GM18508 (cell line): ENCODE results near the gene SETD3.

Source experiments
- ATAC-seq: cut with Tn5 transposase; IDR thresholded peaks from one replicate; pipeline ENCODE4 v1.9.1; 2021; ENCODE audit warnings: moderate number of reproducible peaks; ENCODE audit not compliant: insufficient read depth, unreplicated experiment

The SETD3 gene

DNA sequence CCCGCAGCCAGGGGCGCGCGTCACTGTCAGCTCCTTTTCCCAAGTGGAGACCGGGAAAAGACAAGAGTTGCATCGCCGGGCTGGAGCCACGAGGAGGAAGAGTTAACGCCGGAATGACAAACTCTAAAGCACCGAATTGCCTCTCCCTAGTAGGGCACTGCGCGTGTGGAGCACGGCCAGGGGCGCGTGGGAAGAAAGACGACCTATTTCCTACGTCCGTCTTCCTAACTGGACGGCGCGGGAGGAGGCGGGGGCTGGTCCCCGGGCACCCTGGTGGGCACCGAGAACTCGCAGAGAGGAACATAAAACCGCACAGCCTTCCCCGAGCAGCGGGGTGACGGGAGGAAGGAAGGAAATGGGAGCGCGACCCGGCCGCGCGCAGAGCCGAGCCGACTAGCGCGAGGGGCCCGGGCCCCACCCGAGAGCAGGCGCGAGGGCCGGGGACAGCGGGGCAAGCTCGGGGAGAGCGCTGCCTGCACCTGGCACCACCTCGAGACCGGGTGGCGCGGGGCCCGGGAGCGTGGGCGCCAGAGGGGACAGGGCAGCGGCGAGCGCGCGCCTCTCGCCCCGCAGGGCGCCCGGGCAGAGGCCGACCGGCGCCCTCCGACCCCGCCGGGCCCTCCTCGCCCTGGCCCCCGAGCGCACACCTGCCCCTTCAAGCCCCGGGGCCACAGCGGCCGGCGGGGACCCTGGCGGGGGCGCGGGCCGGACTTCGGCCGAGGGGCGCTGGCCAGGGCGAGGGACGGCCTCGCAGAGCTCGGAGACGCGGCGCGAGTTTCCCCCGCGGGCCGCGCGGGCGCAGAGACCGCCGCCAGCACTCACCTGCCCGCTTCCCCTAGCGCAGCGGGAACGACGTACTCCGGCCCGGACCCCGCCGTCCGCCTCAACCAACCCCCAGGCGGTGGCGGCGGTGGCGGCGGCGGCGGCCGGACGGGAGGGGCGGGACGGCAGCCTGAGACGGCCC is at the start of gene SETD3:
SETD3 (minus strand) TSS at position 954 of the 964 bp plus-strand sequence. CDS start 15,054 bp downstream, outside the sequence.
- ATAC-seq = no peak

DNA sequence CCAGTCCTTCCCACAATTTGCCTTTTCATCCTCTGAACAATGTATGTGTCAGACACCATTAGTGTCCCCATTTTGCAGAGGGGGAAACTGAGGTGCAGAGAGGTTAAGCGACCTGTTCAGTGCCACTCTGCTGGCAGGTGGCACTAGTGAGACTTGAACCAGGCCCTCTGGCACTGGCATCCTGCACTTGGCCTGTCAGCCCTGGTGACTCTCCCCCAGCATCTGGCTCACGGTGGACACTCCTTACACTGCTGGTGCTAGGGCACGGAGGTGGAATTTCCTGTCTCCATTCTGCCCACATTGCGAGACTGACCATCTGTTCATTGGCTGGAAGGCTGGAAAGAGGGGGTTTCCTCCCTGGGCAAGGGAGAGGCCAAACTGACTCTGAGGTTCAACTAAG is 49.2 kb upstream of the SETD3 start:
- no peak for ATAC-seq

DNA sequence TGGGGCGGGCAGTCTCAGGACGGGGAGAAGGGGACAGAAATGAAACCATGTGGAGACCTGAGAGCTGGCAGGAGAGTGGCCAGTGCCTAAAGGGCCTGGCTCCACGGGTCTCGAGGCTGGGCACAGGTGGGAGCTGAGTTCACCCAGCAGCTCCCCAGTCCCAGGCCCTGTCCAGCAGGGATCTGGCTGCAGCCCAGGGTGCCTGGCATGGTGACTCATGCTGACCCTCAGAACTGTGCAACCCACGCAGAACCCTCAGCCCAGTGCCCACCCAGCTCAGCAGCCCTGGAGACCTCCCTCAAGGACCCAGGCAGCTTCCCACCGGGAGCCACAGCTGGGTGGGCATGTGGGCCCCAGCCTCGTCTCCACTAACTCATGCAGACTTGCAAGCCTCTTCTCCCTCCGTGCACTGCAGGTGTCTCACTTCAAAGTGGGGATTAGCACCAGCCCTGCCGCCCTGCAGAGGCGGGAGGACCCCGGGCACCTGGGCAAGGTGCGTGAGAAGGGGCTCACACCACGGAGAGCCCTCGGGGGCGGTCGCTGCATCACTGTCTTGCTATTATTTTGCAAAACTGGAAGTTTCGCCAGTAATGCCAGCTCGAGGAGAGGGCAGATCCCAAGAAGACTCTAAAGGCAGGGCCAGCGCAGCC is 46.9 kb upstream of the SETD3 start:
- ATAC-seq = no peak

DNA sequence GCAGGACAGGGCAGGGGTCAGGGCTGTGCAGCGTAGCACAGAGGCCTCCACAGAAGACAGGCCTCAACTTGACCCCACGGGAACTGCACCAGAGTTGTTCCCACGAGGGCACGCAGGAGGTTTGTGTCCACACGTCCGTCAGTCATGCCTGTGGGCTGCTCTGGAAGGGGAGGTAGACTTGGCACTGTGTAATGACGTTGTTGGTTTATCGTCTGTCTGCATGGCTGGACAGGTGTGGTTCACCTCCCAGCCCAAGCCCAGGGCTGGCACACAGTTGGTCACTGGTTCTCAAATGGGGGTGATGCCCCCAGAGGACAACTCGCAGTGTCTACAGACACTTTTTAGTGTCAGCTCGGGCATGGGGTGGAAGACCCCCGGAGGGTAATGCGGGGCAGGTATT is 46.4 kb upstream of the SETD3 start:
- no peak for ATAC-seq

DNA sequence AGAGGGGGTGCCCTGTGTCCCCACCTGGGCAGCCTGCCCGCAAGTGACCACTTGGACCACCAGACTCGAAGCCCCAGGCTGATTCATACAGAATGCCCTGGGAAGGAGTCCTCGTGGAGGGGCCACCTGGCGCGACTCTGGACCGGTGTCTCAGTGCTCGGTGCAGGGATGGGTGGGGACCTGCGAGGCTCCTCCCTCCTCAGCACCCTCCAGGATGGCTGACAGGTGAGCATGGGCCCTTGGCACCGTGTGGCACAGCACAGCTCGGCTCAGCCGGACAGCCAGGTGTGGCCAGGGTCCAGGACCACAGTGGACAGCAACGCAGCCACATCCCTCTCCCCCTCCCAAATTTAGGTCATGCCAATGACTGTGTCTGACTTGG is 45.0 kb upstream of the SETD3 start:
- ATAC-seq = no peak

DNA sequence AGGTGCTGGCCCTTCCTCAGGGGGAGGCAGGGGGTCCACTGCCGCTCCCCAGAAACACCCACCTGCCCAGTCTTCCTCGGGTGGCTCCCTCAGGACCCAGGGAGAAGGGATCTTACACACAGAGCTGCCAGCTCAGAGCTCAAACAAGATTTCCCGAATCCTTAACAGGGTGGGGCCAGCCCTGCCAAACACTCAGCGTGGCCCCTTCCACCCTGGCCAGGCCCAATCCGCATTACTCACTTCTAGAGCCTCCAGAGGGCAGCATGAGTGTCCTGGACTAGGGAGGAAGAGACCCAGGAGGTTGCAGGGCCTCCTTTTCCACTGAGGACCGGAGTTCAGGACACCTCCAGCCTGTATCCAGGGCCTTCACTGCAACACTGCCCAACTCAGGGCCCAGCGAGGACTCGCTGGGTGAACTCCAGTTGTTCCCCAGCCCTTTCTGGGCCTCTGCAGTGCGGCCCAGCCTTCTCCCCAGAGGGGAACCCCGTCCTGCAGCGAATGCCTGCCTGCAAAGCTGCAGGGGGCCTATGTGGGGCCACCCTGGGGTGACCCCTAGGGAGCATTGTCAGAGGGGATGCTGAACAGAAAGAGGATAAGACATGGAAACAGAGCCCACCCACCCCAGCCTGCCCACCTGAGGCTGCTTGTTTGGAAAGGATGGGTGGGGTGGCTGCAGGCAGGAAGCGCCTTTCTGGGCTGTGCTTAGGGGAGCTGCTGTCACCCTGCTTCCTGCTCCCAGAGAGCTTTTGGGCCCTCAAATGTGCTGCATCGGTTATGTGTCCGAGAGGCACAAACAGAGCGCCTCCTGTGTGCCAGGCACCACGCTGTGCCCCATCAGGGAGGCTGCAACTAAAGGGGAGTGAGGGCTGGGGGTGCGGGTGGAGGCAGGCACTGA is 44.4 kb upstream of the SETD3 start:
- no peak for ATAC-seq

DNA sequence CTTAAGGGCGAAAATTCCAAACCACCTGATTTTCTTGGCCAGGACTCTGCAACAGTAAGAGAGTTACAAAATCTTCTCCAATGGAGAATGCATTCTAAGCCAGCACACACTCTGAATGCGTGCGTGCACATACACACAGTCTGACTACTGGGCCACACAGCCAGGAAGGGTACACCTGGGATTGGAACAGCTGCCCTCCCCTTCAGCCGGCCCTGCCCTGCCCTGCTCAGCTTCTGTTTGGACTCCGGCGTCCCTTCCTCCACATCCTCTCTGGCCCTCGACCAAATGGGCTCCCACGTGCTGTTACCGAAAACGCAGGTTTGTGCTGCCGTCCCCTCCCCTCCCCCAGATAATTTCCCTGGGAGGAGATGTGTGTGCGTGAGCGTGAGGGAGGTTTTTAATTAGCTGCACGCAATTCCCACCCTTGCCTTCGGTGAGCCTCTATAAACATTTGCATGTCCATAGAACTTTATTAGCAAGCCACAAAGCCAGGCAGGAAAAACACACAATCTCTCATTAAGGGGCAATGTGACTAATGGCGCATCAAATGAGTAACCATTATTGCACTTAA is 43.5 kb upstream of the SETD3 start:
- no peak for ATAC-seq

DNA sequence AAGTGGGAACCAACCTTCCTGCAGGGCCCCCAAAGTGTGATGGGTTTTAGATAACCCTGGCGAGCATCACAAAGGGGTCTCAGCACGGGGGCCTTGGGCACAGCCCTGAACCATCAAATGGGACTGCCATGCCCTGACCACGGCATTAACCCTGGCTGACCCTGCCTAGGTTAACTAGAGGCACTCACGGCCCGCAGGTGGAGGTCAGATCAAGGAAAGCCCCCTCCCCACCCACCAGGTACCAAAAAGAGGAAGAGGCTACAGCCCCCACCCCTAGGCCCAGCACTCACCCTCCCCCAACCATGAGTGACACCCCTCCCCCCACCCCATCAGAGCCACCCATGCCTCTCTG is 43.0 kb upstream of the SETD3 start:
- no peak for ATAC-seq

DNA sequence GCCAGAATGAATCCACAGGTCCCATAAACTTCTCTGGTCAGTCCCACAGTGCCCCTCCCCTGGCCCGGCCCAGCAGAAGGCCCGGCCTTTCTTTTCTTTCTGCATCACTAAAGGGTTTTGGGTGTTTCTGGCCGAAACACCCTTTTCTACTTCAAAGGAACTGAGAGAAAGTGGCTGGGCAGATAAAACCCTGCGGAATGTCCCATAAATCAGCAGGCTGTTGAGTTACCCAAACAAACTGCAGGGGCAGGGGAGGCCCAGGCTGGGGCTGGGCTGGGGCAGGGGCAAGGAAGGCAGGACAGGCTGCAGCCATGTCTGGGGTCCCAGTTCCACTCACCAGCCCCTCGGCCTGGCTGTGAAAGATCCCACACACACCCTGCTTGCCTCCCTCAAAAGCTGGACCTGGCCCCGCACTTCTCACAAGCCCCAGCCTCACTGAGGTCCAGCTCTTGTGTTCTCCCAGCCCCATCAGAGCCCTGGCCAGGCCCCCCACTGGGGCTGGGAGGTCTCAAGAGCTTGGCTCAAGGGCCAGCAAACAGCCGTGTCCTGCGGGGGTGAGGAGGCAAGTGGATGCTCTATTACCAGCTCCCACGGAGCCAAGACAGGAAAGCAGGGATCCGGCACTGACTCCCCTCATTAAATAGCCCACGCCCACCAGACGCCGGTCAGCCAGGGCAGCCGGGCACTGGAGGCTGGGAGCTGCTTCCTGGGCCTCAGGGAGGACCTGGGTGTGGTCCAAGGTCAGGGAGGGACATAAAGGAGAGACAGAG is 42.5 kb upstream of the SETD3 start:
- ATAC-seq = no peak

DNA sequence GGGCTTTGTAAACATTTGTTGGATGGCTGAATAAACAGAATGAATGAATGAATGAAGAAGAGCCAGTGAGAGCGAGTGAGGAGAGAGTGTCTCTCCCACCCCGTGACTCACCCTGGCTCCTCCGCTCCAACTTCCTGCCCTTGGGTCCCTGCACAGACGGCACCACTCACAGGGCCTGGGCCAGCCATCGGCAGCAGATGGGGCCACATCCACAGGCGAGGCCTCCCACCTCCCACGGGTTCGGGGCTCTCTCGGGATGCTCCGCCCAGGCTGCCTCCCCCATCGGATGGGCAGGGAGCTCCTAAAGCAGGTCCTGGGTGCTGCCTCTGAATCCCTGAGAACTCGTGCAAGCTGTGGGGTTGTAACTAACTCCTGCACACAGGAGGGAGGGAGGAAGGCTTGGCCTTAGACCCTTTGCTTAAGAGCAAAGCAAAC is 41.8 kb upstream of the SETD3 start:
- ATAC-seq = no peak

DNA sequence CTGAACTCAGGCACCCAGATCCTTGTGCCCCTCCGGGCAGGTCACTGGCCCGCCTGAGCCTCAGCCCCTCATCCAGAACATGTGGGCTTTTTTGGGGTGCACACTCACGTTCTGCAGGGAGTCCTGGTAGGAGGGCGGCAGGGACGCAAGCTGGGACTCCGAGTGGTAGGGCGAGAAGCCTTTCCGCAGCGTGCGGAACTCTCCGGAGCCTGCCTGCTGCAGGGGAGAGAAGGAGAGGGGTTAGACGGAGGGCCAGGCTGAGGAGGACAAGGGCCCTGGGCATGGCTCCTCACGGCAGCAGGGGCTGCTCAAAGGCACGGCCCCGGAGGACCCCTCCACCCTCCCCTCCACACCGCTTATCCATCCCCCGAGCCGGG is 41.4 kb upstream of the SETD3 start:
- ATAC-seq = no peak

DNA sequence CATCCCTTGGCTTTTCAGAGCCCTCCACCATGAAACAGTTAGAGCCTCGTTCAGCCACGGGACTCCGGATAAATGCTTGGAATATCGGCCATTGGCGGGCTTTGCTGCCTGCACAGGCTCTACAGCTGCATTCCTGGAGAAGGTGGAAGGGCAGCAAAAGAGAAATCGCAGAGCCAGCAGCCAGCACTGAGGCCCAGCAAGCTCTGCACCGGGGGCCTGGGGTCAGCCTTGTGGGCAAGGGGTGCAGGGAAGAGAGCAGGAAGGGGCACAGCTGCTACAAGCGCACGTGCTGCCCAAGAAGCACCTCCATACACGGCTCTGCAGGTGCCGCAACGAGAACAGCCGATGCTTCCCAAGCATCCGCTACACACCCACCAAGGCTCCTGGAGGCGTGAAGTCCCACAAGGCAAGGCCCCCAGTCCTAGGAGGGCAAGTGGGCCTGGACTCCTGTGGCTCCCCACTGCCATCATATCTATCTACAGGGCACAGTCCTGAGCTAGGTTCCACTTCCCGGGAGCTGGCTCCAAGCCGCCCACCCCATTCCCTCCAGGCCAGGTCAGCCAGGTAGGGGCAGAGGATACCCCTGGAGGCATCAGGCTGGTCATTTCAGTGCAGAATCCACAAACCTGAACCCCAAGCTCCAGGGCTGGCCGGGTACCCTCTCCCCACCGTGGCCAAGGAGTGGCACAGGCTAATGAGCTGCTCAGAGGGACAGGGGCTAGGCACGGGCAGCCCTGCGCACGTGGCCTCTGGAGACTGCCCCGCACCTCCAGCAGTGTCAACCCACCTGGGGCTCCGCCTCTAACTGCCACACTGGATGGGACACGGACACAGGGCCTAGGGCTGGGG is 40.7 kb upstream of the SETD3 start:
- no peak for ATAC-seq

DNA sequence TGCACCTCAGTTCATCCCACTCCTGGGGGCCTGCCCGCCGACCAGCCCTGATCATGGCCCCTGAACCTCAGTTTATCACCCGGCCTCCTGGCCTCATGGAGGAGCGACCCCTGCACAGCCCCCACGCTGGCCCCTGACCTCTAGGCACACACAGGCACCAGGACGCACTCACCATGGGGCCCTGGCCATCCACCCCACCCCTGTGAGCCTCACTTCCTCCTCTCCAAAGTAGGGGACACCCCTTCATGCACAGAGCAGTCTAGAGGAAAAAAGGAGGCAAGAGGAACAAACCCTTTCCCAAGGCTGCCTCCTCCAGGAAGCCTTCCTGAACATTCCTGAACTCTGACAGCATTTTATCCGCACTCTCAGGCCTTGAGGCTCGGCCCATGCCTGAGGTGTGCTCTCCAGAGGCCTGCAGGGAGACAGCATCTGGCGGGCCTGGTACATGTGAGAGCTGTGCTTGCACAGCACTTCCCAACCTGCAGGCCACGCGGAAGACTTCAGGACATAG is 40.0 kb upstream of the SETD3 start:
- ATAC-seq = no peak

DNA sequence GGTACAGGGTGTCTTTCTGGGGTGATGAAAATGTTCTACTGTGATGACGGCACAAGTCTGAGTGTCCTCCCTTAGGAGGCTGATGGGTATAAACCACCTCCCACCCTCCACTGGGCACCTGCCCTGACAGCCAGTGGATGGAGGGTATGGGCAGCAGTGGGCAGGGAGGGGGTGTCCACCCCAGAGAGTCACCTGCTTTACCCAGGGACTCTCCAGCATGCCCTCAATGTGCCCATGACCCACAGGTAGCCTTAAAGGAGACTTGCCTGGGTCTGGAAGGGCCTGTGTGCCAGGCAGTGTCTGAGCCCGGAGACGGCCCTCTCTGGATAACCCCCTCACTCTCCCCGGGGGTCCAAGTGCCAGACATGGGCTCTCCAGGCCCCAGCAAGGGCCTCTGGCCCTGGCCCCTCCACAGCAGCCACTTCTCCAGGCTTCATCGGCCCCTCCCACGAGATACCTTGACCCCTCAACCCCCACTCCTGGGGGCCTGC is 39.3 kb upstream of the SETD3 start:
- no peak for ATAC-seq

DNA sequence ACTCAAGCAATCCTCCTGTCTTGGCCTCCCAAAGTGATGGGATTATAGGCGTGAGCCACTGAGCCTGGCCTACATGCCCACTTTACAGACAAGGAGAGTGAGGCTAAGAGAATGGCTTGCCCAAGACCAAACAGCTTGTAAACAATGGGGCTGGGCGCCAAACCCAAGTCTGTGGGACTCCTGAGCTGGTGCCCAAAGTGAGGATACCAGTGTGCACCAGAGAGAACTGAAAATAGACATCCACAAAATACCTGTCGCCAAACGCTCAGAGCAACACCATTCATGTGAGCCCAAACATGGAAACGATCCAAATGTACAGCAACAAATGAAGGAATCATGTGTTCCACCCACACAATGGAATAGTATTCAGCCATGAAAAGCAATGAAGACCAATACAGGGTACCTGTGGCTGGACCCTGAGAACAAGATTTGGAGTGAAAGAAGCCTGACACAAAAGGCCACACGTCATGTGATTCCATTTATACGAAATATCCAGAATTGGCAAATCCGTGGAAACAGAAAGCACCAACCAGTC is 38.8 kb upstream of the SETD3 start:
- no peak for ATAC-seq

DNA sequence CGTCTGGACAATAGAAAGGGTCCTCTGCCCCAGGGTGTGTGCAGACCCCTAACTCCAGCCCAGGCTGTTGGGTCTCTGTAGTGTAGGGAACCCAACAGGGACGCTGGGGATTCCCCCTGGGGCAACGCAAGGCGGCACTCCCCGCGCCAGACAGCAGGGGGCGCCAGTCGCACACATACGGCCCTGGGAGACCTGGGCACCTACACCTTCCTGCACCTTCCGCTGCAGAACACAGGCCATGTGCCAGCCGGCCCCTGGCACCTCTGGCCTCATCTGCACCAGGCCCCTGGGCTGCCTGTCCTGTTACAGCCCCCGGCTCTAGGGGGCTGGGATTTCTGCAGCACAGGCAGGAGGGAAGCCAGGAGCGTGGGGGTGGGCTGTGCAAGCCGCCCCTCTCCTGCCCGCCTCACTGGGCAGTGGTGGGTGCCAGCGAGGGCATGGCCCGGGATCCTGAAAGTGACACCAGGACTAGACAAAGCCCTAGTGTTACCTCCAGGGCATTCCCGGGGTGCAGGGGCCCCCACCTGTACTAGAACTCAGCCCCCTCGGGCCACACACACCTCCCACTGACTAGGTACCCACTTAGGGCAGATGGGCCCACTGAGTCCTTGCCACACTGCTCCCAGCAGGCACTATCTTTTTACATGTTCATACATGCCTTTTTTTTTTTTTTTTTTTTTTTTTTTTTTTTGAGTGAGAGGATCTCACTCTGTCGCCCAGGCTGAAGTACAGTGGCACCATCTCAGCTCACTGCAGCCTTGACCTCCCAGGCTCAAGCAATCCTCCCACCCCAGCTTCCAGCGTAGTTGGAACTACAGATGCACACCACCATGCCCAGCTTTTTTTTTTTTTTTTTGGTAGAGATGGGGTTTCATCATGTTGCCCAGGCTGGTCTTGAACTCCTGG is 38.0 kb upstream of the SETD3 start:
- no peak for ATAC-seq
